OCI-LY1 (cell line): ENCODE results near the gene EEFSEC.

ENCODE experiments used
- H2AFZ ChIP-seq: fragments of 200-600 bp; sonication (generic), shearing (Covaris generic); 2 replicates; pipeline ENCODE4 v1.6.0; 2014; ENCODE audit warnings: antibody characterized with exemption, mild to moderate bottlenecking, low read length
- H3F3A ChIP-seq: fragments of 200-600 bp; sonication (generic), shearing (Covaris generic); 2 replicates; pipeline ENCODE4 v1.6.0; 2014; ENCODE audit warnings: mild to moderate bottlenecking, antibody characterized with exemption, low read length, moderate library complexity; ENCODE audit not compliant: insufficient read depth
- H3K27ac ChIP-seq: fragments of 200-600 bp; sonication (generic); 2 replicates; pipeline ENCODE4 v1.5.1; 2014; ENCODE audit warnings: low read length, mixed run types, mild to moderate bottlenecking, low read depth; ENCODE audit not compliant: poor library complexity, severe bottlenecking
- H3K27me3 ChIP-seq: fragments of 200-600 bp; sonication (generic); 2 replicates; pipeline ENCODE4 v1.6.0; 2014; ENCODE audit warnings: antibody characterized with exemption, mild to moderate bottlenecking, low read length, moderate library complexity; ENCODE audit not compliant: insufficient read depth
- H3K36me3 ChIP-seq: fragments of 200-600 bp; sonication (generic); 2 replicates; pipeline ENCODE4 v1.6.1; 2014; ENCODE audit warnings: mild to moderate bottlenecking, antibody characterized with exemption, low read length, moderate library complexity, mixed read lengths; ENCODE audit not compliant: insufficient read depth
- H3K4me1 ChIP-seq: fragments of 200-600 bp; sonication (generic); 2 replicates; pipeline ENCODE4 v1.5.1; 2014; ENCODE audit warnings: mild to moderate bottlenecking, low read length, moderate library complexity; ENCODE audit not compliant: insufficient read depth, severe bottlenecking
- H3K4me2 ChIP-seq: fragments of 200-600 bp; sonication (generic), shearing (Covaris generic); 2 replicates; pipeline ENCODE4 v1.6.1; 2014; ENCODE audit warnings: low read length
- H3K4me3 ChIP-seq: fragments of 200-600 bp; sonication (generic); 2 replicates; pipeline ENCODE4 v1.5.1; 2014; ENCODE audit warnings: low read length, low read depth, mild to moderate bottlenecking, mixed read lengths; ENCODE audit not compliant: poor library complexity, severe bottlenecking
- H3K79me2 ChIP-seq: fragments of 200-600 bp; shearing (Covaris generic); 2 replicates; pipeline ENCODE4 v1.6.1; 2016; ENCODE audit warnings: mixed run types, low read length, mixed read lengths; ENCODE audit not compliant: insufficient read depth
- H3K9ac ChIP-seq: fragments of 200-600 bp; sonication (generic), shearing (Covaris generic); 2 replicates; pipeline ENCODE4 v1.6.1; 2014; ENCODE audit warnings: mild to moderate bottlenecking, low read length, mixed read lengths
- H3K9me2 ChIP-seq: fragments of 200-600 bp; sonication (generic), shearing (Covaris generic); 2 replicates; pipeline ENCODE4 v1.6.1; 2014; ENCODE audit warnings: low read depth, mild to moderate bottlenecking, low read length, mixed read lengths
- H3K9me3 ChIP-seq: fragments of 200-600 bp; shearing (Covaris generic); 2 replicates; pipeline ENCODE4 v1.6.1; 2014; ENCODE audit warnings: low read length, mixed read lengths
- H4K20me1 ChIP-seq: fragments of 200-600 bp; sonication (generic), shearing (Covaris generic); 2 replicates; pipeline ENCODE4 v1.6.0; 2016; ENCODE audit warnings: mild to moderate bottlenecking, low read length; ENCODE audit not compliant: insufficient read depth
- EZH2 ChIP-seq: fragments of 200-600 bp; sonication (generic), shearing (Covaris generic); IDR thresholded peaks from 2 replicates; pipeline ENCODE4 v1.8.0; 2017; ENCODE audit warnings: borderline replicate concordance, mixed run types, mild to moderate bottlenecking, antibody characterized with exemption, low read length, moderate library complexity, mixed read lengths
- TF ChIP-seq, protein P1 (sequence below): fragments of 200-600 bp; sonication (generic), shearing (Covaris generic); IDR thresholded peaks from 2 replicates; pipeline ENCODE4 v1.5.1; 2017; ENCODE audit warnings: mild to moderate bottlenecking, antibody characterized with exemption, low read length, moderate library complexity, mixed read lengths

EEFSEC gene

DNA sequence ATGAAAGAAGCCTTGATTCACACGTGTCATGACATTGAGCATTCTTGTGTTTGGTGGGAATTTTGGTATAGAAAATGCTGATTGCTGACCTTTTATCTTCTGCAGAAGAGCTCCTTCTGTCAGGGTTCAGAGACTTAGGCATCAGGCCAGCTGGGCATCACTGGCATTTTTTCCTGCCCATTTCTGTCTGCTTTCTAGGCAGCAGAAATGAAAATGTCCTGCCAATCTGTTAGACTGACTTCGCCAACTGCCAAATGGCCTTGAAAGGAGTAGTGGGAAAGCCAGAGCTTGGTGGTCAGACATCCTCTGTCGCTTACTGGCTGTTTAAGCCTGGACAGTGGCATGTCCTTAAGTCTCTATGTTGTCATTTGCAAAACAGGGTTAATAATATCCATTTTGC lies 57.4 kb downstream of the EEFSEC start:
- Histone ChIP-seq H3K36me3 (no peaks in the 10 kb centered on the region), H3K9ac (no peak overlapping the region), H3K9me3 (no peaks in the 10 kb centered on the region), H3K27ac (no peak overlapping the region), H3K9me2 (no peaks in the 10 kb centered on the region), H3K4me2 (no peak overlapping the region), H3K4me1 (no peaks in the 10 kb centered on the region), H3K4me3 (no peak overlapping the region), H4K20me1 (no peaks in the 10 kb centered on the region), H3F3A (no peaks in the 10 kb centered on the region), H3K27me3 (no peaks in the 10 kb centered on the region), H3K79me2 (no peaks in the 10 kb centered on the region), H2AFZ (no peak overlapping the region)
- no peak for TF ChIP-seq EZH2
- TF ChIP-seq, protein P1, sequence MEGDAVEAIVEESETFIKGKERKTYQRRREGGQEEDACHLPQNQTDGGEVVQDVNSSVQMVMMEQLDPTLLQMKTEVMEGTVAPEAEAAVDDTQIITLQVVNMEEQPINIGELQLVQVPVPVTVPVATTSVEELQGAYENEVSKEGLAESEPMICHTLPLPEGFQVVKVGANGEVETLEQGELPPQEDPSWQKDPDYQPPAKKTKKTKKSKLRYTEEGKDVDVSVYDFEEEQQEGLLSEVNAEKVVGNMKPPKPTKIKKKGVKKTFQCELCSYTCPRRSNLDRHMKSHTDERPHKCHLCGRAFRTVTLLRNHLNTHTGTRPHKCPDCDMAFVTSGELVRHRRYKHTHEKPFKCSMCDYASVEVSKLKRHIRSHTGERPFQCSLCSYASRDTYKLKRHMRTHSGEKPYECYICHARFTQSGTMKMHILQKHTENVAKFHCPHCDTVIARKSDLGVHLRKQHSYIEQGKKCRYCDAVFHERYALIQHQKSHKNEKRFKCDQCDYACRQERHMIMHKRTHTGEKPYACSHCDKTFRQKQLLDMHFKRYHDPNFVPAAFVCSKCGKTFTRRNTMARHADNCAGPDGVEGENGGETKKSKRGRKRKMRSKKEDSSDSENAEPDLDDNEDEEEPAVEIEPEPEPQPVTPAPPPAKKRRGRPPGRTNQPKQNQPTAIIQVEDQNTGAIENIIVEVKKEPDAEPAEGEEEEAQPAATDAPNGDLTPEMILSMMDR = no peak

DNA sequence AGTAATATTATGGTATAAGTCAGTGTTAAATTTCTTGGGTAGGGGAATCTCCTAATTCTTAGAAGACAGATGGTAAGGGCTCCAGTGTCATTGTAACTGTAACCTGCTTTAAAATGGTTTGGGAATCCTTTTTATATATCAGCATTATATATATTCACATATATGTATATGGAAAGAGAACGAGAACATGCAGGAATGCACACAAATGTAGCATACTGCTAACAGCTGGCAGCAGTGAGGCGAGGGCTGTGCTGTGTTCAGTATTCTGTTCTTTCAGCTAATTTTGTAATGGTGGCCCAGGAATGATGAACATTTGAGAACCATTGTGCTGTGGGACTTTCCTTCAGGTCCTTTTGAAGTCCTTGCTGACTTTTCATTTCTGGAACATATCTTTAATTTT lies 60.8 kb downstream of the EEFSEC start:
- Histone ChIP-seq H3K4me2 (no peak overlapping the region), H3K4me3 (no peak overlapping the region), H4K20me1 (no peaks in the 10 kb centered on the region), H3F3A (no peaks in the 10 kb centered on the region), H3K79me2 (no peaks in the 10 kb centered on the region), H3K36me3 (no peaks in the 10 kb centered on the region), H3K9ac (no peak overlapping the region), H3K9me2 (no peaks in the 10 kb centered on the region), H2AFZ (no peak overlapping the region), H3K27ac (no peak overlapping the region), H3K27me3 (no peaks in the 10 kb centered on the region), H3K4me1 (peaks cover 5% of the 10 kb centered on the region), H3K9me3 (no peaks in the 10 kb centered on the region)
- TF ChIP-seq EZH2 = no peak
- TF ChIP-seq, protein P1 = no peak

DNA sequence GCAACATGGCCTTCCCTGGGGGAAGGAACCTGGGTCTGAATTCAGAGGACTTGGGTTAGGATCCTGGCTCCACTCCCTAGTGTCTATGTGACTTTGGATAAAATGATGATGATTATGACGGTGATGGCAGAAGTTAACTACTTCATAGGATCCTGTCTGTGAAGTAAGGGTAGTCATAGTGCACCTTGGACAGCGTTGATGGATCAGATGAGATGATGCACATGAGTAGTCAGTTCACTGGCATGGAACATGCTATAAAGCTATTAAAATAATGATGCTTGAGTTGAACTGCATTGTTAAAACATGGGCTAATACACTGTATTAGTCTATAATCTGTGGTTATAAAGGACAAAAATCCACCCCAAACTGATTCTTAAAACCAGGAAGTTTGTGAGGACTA lies 62.0 kb downstream of the EEFSEC start:
- no peak overlapping the region for H3K4me2 ChIP-seq
- H3K9me2 ChIP-seq = no peaks in the 10 kb centered on the region
- no peak overlapping the region for H3K9ac ChIP-seq
- H3K9me3 ChIP-seq = no peaks in the 10 kb centered on the region
- H3K4me1 ChIP-seq = peaks cover 5% of the 10 kb centered on the region
- TF ChIP-seq EZH2 = no peak
- TF ChIP-seq, protein P1 = no peak
- H3K79me2 ChIP-seq = no peaks in the 10 kb centered on the region
- no peak overlapping the region for H3K27ac ChIP-seq
- H2AFZ ChIP-seq = no peak overlapping the region
- no peak overlapping the region for H3K4me3 ChIP-seq
- H3F3A ChIP-seq = no peaks in the 10 kb centered on the region
- H3K27me3 ChIP-seq = no peaks in the 10 kb centered on the region
- H4K20me1 ChIP-seq = no peaks in the 10 kb centered on the region
- H3K36me3 ChIP-seq = no peaks in the 10 kb centered on the region
